GM21367 (cell line): ENCODE results near the gene POLR3H.

Source experiments
- ATAC-seq: cut with Tn5 transposase; IDR thresholded peaks from one replicate; pipeline ENCODE4 v1.9.1; 2021; ENCODE audit not compliant: unreplicated experiment

POLR3H gene

GRCh38 chr22:41522813-41523212 is 21.5 kb downstream of the POLR3H start:
- no peak for ATAC-seq

GRCh38 chr22:41521126-41521525 is 23.1 kb downstream of the POLR3H start:
- ATAC-seq, result no peak

- ATAC-seq, result no peak
Measured at GRCh38 chr22:41518048-41518347, 26.3 kb downstream of the POLR3H start.

- no peak for ATAC-seq
Measured at GRCh38 chr22:41517172-41518047, 26.9 kb downstream of the POLR3H start.

- no peak for ATAC-seq
Measured at GRCh38 chr22:41516462-41516861, 27.8 kb downstream of the POLR3H start.

GRCh38 chr22:41513391-41513790 is 30.9 kb downstream of the POLR3H start:
- ATAC-seq, result no peak

GRCh38 chr22:41512421-41513194 is 31.7 kb downstream of the POLR3H start:
- no peak for ATAC-seq

GRCh38 chr22:41511521-41511968 is 32.7 kb downstream of the POLR3H start:
- ATAC-seq, result no peak

GRCh38 chr22:41508770-41509170 is 35.5 kb downstream of the POLR3H start:
- no peak for ATAC-seq

GRCh38 chr22:41507330-41508063 is 36.8 kb downstream of the POLR3H start:
- ATAC-seq, result no peak

GRCh38 chr22:41505511-41506220 is 38.6 kb downstream of the POLR3H start:
- no peak for ATAC-seq

- ATAC-seq, result no peak
Measured at GRCh38 chr22:41504816-41505215, 39.5 kb downstream of the POLR3H start.

- ATAC-seq, result no peak
Measured at GRCh38 chr22:41504397-41504796, 39.9 kb downstream of the POLR3H start.

GRCh38 chr22:41501209-41501608 is 43.1 kb downstream of the POLR3H start:
- no peak for ATAC-seq

GRCh38 chr22:41500303-41500702 is 44.0 kb downstream of the POLR3H start:
- ATAC-seq, result no peak

- ATAC-seq, result no peak
Measured at GRCh38 chr22:41499624-41500280, 44.5 kb downstream of the POLR3H start.

- no peak for ATAC-seq
Measured at GRCh38 chr22:41498303-41498835, 45.9 kb downstream of the POLR3H start.

GRCh38 chr22:41491374-41492100 is 52.7 kb downstream of the POLR3H start:
- no peak for ATAC-seq

- no peak for ATAC-seq
Measured at GRCh38 chr22:41488596-41489385, 55.5 kb downstream of the POLR3H start.
